ENCODE measurements around the gene GSX1. TPM values are rescaled to one million over a fixed set of nuclear protein-coding genes. Genes with fewer than 3 reads are reported as not detected.
"Not testable (repeated sequence)": the region's sequence is repeated elsewhere in the genome, so short reads cannot be mapped to it uniquely, and the experiment has no call there.

The GSX1 gene
- not detected for polyA plus RNA-seq (ENCODE audit: insufficient read length in 4 of 4)

DNA sequence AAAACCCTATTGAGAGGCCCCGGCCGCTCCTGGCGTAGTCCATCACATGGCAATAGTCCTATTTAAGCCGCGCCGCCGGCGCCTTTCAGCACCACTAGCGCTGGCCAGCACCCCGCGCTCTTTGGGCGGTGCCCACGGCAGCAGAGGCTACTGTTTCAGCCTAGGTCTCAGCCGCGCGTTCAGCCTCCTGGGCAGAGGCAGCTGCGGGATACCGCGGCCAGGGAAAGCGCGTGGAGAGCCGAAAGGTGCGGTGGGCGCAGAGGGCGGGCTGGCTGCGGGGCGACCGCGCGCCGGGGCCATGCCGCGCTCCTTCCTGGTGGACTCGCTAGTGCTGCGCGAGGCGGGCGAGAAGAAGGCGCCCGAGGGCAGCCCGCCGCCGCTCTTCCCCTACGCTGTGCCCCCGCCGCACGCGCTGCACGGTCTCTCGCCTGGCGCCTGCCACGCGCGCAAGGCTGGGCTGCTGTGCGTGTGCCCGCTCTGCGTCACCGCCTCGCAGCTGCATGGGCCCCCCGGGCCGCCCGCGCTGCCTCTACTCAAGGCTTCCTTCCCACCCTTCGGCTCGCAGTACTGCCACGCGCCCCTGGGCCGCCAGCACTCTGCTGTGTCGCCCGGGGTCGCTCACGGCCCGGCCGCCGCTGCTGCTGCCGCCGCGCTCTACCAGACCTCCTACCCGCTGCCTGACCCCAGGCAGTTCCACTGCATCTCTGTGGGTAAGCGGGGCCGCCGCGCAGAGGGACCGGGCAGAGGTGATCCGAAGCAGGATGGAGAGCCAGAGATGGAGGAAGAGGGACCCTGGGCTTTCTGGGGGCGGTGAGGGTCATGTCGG is at the start of gene GSX1:
Gene GSX1 (plus strand): TSS at position 91 of the 826 bp plus-strand sequence. CDS start 208 bp downstream, at position 299.
- peak in 3 of 4 donors; percentile 54 to 69 (median 60) for DNase-seq (ENCODE audit: low read depth in 4 of 4, low spot score in 2 of 4)

DNA sequence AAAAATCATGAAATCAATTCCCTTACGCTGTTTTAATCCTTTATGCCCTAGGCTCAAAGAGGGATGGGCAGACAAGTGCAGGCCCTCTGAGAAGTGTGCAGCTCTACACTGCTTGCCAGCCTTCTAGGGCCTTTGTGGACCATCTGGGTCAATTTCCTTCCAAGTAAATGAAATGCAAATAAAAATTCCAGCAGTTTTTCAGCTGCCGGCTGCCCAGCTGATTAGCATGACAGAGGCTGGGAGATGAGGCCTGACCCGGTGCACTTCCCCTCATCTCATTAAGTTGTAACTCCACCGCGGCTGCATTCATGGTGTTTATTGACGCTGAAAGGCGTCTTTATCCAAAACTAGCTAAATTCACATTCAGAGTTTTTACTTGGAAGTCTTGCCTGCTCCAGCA is 47.5 kb upstream of the GSX1 start:
- no peak for DNase-seq (ENCODE audit: low read depth in 4 of 4, low spot score in 2 of 4)

DNA sequence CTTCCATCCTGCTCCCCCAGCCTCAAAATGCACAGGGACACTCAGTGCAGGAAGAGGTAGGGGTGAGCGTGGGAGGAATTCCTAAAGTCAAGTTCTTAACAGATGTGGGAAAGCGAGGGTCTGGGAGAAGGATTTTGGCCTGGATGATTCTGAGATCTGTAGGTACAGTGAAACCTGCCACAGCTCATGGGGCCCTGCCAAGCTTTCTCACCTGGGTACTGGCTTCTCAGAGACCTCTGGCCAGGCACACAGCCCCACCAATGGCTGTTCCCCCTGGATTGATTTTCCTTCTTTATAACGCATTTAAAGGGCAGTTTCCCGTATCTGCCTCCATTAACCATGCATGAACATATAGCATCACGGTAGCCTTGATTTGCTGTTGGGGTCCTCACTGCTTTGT is 47.0 kb upstream of the GSX1 start:
- no peak for DNase-seq (ENCODE audit: low read depth in 4 of 4, low spot score in 2 of 4)

DNA sequence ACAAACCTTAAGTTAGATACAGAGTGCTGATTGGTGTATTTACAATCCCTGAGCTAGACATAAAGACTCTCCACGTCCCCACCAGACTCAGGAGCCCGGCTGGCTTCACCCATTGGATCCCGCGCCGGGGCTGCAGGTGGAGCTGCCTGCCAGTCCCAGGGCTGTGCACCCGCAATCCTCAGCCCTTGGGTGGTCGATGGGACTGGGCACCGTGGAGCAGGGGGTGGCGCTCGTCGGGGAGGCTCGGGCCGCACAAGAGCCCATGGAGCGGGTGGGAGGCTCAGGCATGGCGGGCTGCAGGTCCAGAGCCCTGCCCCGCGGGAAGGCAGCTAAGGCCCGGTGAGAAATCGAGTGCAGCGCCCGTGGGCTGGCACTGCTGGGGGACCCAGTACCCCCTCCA is 44.1 kb upstream of the GSX1 start:
- DNase-seq (ENCODE audit: low read depth in 4 of 4, low spot score in 2 of 4) = not testable (repeated sequence)

DNA sequence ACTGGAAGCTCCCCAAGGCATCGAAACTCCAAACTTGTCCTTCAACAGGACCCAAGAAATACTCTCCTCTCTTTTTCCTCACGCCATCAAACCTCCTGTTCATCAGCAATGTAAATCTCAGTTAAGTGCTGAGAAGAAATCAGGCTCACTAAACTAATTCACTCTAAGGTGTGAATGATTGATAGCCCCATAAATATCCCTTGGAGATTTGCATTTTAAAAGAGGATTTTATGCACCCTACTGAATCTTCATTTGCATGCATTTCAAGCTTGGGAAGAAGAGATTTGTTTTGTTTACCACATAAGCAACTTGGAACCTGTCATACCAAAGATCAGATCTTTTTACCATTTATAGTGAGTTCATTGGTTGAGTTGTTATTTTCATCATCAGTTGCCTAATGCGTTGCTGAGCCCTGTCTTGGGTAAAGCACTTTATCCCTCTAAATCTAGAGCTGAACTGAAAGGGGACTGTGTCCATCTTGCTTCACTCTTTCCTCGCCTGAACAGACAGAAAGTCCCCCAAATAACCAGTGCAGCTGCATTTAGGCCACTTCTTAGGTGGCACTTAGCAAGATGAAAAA is 40.2 kb upstream of the GSX1 start:
- DNase-seq (ENCODE audit: low read depth in 4 of 4, low spot score in 2 of 4) = no peak

DNA sequence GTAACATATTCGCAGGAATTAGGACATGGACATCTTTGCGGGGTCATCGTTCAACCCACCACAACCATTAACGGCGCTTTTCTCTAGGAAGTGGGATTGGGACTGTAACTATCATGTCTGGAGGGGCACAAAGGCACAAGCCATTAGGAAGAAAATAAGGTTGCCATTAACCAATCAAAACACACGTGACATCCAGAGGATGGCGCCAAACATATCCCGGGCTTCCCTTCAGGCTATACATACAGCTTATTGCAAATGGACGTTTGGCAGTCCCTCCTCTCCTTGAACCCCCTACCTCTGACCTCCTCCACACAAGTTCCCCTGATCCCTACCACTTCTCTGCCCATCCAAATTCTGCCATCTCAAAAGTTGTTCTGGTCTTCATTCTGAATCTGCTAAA is 26.6 kb upstream of the GSX1 start:
- no peak for DNase-seq (ENCODE audit: low read depth in 4 of 4, low spot score in 2 of 4)

DNA sequence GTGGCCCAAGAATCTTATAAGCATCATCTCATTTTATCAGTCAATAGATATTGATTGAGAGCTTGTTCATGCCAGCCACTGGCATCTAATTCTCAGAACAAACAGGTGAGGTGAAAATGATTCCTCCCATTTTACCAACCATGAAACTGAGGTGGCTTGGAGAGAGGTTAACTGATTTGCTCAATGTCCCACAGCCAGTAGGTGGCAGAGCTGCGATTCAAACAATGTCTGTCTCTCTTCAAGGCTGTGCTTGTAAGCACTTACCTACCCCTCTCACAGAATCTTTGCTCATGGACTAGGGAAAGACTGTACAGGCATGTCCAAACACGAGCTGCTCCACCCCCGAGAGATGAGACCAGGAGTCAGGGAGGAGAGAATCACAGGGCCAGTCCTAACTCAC is 21.5 kb upstream of the GSX1 start:
- DNase-seq (ENCODE audit: low read depth in 4 of 4, low spot score in 2 of 4) = no peak

DNA sequence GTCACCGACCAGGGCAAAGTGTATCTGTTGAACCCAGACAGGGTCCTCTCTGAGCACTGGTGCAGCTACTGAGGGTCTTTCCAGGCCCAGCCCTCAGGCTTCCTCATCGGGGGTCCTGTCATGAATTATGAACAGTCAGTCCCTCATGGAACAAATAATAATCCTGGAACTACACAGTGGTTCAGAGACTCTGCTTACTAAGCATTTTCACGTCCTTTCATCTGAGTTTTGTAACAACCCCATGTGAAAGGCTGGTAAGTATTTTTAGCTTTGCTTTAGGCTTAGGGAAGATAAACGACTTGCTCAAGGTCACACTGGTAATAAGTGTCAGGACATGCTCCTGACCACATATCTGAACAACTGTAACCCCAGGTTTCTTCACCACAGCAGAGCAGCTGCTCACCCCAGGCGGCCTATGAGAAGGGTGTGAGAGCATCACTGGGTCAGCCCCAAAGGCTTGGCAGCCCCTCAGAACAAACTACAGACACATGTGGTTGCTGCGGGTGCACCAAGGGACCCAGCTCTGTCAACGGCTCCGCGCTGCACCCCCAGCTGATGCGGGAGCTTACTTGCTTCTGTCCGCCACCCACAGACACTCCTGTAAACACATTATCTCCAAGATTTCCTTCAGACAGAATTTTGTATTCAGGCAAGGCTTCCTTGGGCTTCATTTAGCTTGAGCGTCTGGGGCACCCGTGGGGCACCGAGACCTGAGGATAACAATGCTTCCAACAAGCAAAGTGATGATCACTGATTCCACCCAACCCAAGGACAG is 19.4 kb upstream of the GSX1 start:
- DNase-seq (ENCODE audit: low read depth in 4 of 4, low spot score in 2 of 4) = no peak

DNA sequence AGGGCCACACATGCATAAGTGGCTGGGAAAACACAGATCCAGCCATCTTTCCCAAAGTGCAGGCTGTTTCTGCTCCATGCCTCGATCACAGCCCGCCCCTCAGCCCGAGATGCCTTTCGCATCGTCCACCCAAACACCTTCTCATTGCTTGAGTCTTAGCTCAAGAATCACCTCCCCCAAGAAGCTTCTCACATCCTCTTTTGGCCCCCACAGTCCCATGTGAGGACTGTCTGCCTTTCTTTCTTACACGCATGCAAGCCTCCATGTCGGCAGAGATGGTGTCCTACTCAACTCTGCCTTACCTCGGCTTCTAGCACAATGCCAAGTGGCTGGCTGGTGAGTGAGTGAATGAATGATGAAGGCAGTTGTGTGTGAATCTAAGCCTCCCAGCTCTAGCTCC is 18.1 kb upstream of the GSX1 start:
- no peak for DNase-seq (ENCODE audit: low read depth in 4 of 4, low spot score in 2 of 4)

DNA sequence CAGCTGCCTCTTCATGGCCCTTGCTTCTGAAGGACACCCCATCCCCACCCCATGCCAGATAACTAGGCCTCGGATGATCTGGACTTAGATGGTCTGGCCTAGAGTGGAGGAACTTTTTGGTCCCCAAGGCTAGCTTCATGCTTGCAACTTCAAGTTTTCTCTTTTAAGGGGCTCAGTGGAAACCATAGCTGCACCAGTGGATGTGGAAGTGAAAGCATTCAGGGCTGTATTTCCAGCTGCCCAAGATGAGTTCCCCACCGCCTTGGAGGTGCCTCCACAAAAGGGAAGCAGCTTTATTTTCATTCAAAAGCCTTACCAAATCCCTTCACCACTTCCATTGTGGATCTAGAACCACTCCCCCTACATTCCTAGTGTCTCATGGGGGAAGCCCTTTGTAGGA is 17.6 kb upstream of the GSX1 start:
- no peak for DNase-seq (ENCODE audit: low read depth in 4 of 4, low spot score in 2 of 4)

DNA sequence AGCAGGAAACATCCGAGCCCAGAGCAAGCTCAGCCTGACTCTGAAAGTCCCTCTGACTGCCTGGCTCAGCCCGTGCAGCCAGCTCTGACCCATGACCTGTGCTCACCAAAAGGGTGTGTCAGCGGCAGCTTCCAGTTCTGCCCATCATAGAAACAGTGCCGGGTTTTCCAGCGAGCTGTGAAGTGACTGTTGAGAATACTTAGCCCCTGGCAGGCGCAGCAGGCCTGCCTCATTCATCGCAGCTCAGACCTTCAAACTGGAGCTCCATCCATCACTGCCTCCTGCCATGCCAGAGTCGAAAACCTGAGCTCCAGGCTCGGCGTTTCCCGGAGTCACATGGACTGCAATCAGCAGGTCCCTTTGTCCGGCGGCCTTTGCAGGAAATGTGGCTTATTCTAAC is 16.3 kb upstream of the GSX1 start:
- DNase-seq (ENCODE audit: low read depth in 4 of 4, low spot score in 2 of 4) = no peak

DNA sequence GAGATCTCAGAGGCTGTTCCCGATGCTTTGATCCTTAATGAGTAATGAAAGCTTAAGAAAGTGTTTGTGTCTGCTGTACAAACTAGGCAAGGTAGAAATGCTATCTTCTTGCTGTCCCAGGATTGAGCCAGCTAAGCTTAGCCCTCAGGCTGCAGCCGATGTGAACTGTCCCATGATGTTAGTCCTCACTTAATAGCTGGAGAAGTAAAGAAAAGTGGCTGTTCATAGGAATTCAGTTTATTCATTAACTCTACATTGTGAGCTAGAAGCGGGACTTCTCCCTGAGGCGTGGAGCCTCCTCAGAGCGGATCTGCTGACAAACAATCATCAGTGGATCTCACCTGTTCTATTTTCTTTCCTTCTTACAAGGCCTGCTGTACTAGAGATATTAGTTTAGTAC is 10.1 kb upstream of the GSX1 start:
- no peak for DNase-seq (ENCODE audit: low read depth in 4 of 4, low spot score in 2 of 4)

DNA sequence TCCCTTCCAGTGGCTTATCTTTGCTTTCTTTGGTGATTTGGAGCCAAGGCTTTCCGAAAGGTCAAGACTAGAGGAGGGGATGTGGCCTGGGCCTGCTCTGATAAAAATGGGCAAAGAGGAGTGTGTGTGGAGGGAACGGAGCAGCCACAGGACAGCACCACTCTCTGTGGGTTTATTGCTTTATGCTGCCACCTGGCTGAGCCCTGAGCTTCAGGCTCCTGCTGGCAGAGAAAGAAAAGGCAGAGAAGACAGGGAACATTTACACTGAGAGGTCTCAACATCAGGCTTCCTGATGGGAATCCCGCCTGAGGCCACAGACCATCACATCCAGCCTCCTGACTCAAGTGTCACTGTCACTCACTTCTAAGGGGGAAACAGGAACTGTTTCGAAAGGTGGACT is 9.2 kb upstream of the GSX1 start:
- no peak for DNase-seq (ENCODE audit: low read depth in 4 of 4, low spot score in 2 of 4)

DNA sequence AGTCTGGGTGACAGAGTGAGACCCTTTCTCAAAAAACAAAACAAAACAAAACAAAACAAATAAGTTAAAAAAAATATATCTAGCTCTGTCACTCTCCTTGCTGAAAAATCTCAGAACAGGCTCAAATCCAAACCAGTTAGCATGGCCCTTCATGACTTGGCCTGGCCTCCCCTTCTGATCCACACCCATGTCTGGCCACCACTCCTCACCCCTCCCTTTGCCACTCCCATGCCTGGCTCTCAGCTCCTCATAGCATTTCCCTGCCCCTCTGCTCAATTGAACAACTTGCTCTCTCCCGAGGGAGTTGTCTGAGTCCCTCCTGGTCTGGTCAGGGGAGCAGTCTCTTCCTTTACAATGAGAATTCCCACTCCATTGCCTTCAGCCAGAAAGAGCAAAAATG is 4.0 kb upstream of the GSX1 start:
- no peak for DNase-seq (ENCODE audit: low read depth in 4 of 4, low spot score in 2 of 4)

DNA sequence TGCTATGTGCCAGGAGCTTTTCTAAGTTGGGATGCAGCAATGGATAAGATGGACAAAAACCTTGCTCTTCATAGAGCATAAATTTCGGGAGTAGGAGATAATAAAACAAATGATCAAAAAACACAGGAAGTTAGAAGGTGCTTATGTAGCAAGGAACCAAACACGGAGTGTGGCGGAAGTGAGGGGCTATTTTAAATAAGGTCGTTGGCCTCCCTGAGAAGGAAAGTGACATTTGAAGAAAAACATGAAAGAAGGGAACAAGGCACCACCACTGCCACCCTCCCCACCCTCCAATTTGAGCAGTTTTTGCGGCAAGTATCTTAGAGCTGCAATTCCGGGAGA is 3.2 kb upstream of the GSX1 start:
- no peak for DNase-seq (ENCODE audit: low read depth in 4 of 4, low spot score in 2 of 4)

DNA sequence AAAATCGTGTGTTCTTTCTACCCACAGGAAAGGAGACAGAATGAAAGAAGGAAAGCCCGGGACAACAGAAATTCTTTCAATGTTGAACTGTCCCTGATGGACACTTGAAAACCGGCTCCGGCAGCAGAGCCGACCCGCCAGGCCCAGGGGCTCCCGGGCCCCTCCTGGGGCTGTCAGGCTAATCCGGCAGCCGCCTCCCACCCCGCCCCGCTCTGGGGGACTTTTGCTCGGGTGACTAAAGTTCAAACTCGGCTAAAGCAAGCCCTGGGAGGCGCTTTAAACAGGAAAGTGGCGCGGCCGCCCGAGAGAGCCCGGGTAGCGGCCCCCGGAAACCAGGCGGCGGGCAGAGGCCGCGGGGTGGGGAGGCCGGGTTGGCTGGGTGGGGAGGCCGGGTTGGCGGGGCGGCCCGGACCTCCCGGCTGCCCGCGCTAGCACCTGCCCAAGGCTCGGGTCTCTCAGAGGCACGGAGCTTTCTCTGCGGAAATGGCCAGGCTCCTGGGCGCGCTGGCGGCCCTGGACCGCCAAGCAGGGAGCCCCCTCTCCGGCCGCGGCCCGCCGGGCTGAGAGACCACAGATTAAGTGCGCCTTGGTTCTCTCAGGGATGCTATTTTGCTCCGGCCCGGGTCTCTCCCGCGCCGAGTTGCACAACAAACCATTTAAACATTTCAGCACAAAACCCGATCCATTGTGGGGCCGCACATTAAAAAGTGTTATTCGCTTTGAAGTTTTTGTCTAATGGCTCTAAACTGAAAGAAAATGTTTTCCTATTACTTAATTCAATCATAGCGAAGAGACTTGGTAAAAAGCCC is 2.6 kb upstream of the GSX1 start:
- DNase-seq (ENCODE audit: low read depth in 4 of 4, low spot score in 2 of 4) = no peak

DNA sequence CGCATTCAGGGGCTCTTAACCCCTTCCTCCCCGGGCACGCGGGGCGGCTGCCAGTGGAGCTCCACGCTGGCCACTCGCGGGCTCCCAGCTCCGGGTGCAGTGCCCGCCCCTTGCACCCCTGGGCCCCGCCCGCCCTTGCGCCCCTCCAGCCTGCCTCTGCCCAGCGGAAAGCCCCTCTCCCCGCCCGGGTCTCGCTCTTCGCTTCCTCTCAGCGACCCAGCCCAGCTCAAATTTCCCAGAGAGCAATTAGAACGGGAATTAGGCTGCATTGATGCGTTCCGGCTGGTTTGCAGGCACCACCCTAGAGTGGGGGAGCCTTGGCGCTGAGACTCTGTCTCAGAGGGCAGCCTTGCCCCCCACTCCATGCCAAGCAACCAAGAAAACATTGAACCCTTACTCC is 1.8 kb upstream of the GSX1 start:
- no peak for DNase-seq (ENCODE audit: low read depth in 4 of 4, low spot score in 2 of 4)

DNA sequence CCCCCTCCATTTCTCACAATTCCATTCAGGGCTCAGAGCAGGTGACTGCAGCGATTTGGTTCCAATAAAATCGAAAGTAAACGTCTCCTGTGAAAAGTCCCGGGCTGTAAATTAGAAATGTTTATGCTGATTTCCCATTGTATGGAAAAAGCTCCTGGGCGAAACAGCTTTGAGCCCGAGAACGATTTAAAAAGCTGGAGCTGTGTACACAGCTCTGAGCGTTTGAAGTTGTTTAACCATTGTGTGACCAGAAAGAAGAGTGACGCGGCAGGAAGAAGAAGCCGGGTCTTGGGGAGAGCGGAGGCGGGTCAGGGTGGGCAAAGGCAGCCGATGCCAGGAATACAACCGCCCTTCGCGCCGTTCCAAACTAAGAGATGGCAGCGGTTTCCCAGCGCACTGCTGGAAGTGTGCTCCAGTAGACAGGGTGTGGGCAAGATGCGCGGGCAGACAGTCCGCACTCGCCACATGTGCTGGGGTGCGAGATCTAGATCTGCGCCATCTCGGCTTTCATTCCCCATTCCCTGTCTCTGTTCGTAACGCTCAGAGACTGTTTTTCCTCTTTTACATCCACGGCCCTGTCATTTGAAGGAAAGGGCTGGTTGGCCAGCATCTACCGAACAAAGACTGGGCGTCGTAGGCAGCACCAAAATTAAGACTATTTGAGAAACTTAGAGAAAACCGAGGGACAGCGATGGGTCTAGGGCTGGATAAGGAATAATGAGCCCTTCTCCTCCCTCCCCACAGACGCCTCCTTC is 960 bp upstream of the GSX1 start:
- no peak for DNase-seq (ENCODE audit: low read depth in 4 of 4, low spot score in 2 of 4)

DNA sequence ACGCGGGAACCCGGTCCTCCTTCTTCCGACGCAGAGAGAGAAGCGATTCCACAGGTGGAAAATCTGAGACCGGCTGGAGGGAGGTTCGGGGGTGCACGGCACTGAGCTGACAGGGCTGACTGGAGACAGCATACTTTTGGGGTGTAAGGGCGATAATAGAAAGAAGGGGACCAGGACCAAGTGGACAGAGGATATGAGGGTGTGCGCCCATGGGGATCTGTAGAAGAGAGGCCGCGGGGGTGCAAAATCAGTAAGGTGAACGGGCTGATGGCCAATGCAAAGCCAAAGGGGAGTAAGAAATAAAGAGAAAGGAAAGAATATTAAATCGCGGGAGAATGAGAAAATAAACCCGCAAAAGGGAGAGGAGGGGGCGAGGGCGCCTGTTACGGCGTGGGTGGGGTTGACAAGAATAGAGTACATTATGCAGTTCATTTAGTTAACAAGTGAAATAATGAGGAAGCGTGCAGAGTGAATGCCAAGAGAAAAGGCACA is 336 bp upstream of the GSX1 start:
- no peak for DNase-seq (ENCODE audit: low read depth in 4 of 4, low spot score in 2 of 4)

Data from left renal cortex interstitium (tissue), 4 donors.